Osteoblast (primary cell): ENCODE measurements around the gene CPNE6. TPM values are rescaled to one million over a fixed set of nuclear protein-coding genes. Genes with fewer than 3 reads are reported as not detected.
A peak's percentile ranks its signal among the peaks of the same experiment; 100 is the strongest.
"Not testable (repeated sequence)": the region's sequence is repeated elsewhere in the genome, so short reads cannot be mapped to it uniquely, and the experiment has no call there.

Experiments
- DNase-seq: peaks from one replicate; pipeline ENCODE4 v3.0.0; 2011; ENCODE audit warnings: low spot score, mixed read lengths; ENCODE audit not compliant: insufficient read length; ENCODE audit errors: missing footprints
- H2AFZ ChIP-seq: 2 replicates; pipeline ENCODE4 v1.6.0; 2011; ENCODE audit warnings: mild to moderate bottlenecking, low read length
- H3K27ac ChIP-seq: 2 replicates; pipeline ENCODE4 v1.5.1; 2011; ENCODE audit warnings: mild to moderate bottlenecking, low read depth, low read length, moderate library complexity
- H3K27me3 ChIP-seq: 2 replicates; pipeline ENCODE4 v1.6.0; 2012; ENCODE audit warnings: mild to moderate bottlenecking, control low read depth, inconsistent platforms, low read length, moderate library complexity; ENCODE audit not compliant: insufficient read depth
- H3K36me3 ChIP-seq: 2 replicates; pipeline ENCODE4 v1.5.1; 2011; ENCODE audit warnings: mild to moderate bottlenecking, low read length, control low read depth, moderate library complexity; ENCODE audit not compliant: insufficient read depth
- H3K4me1 ChIP-seq: 2 replicates; pipeline ENCODE4 v1.5.1; 2011; ENCODE audit warnings: mild to moderate bottlenecking, low read length, control low read depth, moderate library complexity; ENCODE audit not compliant: insufficient read depth
- H3K4me2 ChIP-seq: 2 replicates; pipeline ENCODE4 v1.6.0; 2011; ENCODE audit warnings: mild to moderate bottlenecking, low read length; ENCODE audit not compliant: insufficient read depth
- H3K4me3 ChIP-seq: fragments of 200-600 bp; sonication (generic); 3 replicates; pipeline ENCODE4 v1.5.1; 2012; ENCODE audit warnings: mild to moderate bottlenecking, low read length, inconsistent platforms; ENCODE audit not compliant: insufficient read depth
- H3K79me2 ChIP-seq: 2 replicates; pipeline ENCODE4 v1.6.0; 2012; ENCODE audit warnings: mild to moderate bottlenecking, low read length, control low read depth, inconsistent platforms; ENCODE audit not compliant: insufficient read depth
- H3K9me3 ChIP-seq: 2 replicates; pipeline ENCODE4 v1.5.1; 2011; ENCODE audit warnings: low read depth, low read length, control low read depth
- H4K20me1 ChIP-seq: 2 replicates; pipeline ENCODE4 v1.6.0; 2012; ENCODE audit warnings: mild to moderate bottlenecking, low read length, control low read depth; ENCODE audit not compliant: insufficient read depth
- CTCF ChIP-seq: IDR thresholded peaks from 2 replicates; pipeline ENCODE4 v1.5.1; 2011; ENCODE audit warnings: mild to moderate bottlenecking, low read depth, low read length, moderate library complexity; ENCODE audit errors: extremely low read depth
- total RNA-seq: library from RNA; depleted of rRNA; stranded (reverse); fragments of >200 nt; gene quantifications from 2 replicates; pipeline ENCODE4 v1.2.3, GENCODE V29; 2012

CPNE6 gene
- total RNA-seq, 1 donor: not detected

- Histone ChIP-seq H3K9me3 (no peaks in the 10 kb centered on the region), H3K4me2 (no peak overlapping the region), H3K27ac (no peak overlapping the region), H3K4me1 (no peaks in the 10 kb centered on the region), H2AFZ (no peak overlapping the region), H3K27me3 (peaks cover 3% of the 10 kb centered on the region), H3K79me2 (no peaks in the 10 kb centered on the region), H4K20me1 (no peaks in the 10 kb centered on the region), H3K4me3 (no peak overlapping the region), H3K36me3 (no peaks in the 10 kb centered on the region)
- DNase-seq: peak; percentile 3
- TF ChIP-seq CTCF: no peak
Observed at GRCh38 chr14:24040692-24041091, 30.7 kb upstream of the CPNE6 start.

- Histone ChIP-seq H3K4me2 (no peak overlapping the region), H2AFZ (no peak overlapping the region), H3K27ac (no peak overlapping the region), H4K20me1 (no peaks in the 10 kb centered on the region), H3K27me3 (peaks cover 10% of the 10 kb centered on the region), H3K4me3 (no peak overlapping the region), H3K79me2 (no peaks in the 10 kb centered on the region), H3K36me3 (no peaks in the 10 kb centered on the region), H3K9me3 (no peaks in the 10 kb centered on the region), H3K4me1 (no peaks in the 10 kb centered on the region)
- DNase-seq: peak; percentile 0
- TF ChIP-seq CTCF: no peak
Observed at GRCh38 chr14:24042746-24043145, 28.6 kb upstream of the CPNE6 start.

- not testable (repeated sequence) for H3K9me3 ChIP-seq, H4K20me1 ChIP-seq, H3K4me2 ChIP-seq, H3K79me2 ChIP-seq, DNase-seq, H2AFZ ChIP-seq, H3K4me1 ChIP-seq, H3K4me3 ChIP-seq, H3K27ac ChIP-seq, H3K36me3 ChIP-seq
- peaks cover 46% of the 10 kb centered on the region for H3K27me3 ChIP-seq
Observed at GRCh38 chr14:24049002-24049401, 22.4 kb upstream of the CPNE6 start.

GRCh38 chr14:24050753-24051152, 20.6 kb upstream of the CPNE6 start:
- not testable (repeated sequence) for DNase-seq, H3K27ac ChIP-seq, H3K36me3 ChIP-seq, H3K4me1 ChIP-seq, H2AFZ ChIP-seq, H3K4me2 ChIP-seq, H3K79me2 ChIP-seq, H4K20me1 ChIP-seq, H3K4me3 ChIP-seq, H3K9me3 ChIP-seq
- peaks cover 44% of the 10 kb centered on the region for H3K27me3 ChIP-seq

- Histone ChIP-seq H3K4me3 (peak overlapping the region; percentile 74), H3K79me2 (no peaks in the 10 kb centered on the region), H3K27me3 (peaks cover 43% of the 10 kb centered on the region), H4K20me1 (no peaks in the 10 kb centered on the region), H3K36me3 (no peaks in the 10 kb centered on the region), H3K9me3 (no peaks in the 10 kb centered on the region), H3K27ac (no peak overlapping the region), H3K4me2 (peak overlapping the region; percentile 84), H2AFZ (peak overlapping the region; percentile 76), H3K4me1 (peaks cover 6% of the 10 kb centered on the region)
- peak; percentile 3 for DNase-seq
- TF ChIP-seq CTCF: no peak
Observed at GRCh38 chr14:24051176-24051788, 20.1 kb upstream of the CPNE6 start.
